HG03108 (cell line): ENCODE data around the gene RHOA.
A peak's percentile ranks its signal among the peaks of the same experiment; 100 is the strongest.
"Not testable (repeated sequence)": the region's sequence is repeated elsewhere in the genome, so short reads cannot be mapped to it uniquely, and the experiment has no call there.

Experiments used
- ATAC-seq: cut with Tn5 transposase; IDR thresholded peaks from one replicate; pipeline ENCODE4 v1.9.1; 2021; ENCODE audit warnings: moderate library complexity; ENCODE audit not compliant: unreplicated experiment

Gene RHOA

DNA sequence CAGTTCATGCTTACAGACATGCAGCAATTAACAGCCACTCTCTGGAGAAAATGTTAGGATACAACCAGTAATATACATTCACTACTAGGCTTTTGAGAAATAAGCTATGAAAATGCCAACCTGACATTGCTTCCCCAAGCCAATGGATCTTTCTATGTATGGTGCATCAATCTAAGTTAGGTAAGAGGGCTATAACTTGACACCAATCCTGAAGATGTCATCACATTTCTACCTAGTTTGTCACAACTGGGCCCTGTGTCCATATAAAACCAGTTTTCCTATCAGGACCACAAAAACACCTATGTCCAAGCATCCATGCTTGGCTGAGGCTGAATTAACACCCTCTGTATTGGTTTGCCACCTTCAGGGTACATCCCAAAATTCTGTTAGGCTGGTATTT is 39.8 kb downstream of the RHOA start:
- ATAC-seq = no peak

DNA sequence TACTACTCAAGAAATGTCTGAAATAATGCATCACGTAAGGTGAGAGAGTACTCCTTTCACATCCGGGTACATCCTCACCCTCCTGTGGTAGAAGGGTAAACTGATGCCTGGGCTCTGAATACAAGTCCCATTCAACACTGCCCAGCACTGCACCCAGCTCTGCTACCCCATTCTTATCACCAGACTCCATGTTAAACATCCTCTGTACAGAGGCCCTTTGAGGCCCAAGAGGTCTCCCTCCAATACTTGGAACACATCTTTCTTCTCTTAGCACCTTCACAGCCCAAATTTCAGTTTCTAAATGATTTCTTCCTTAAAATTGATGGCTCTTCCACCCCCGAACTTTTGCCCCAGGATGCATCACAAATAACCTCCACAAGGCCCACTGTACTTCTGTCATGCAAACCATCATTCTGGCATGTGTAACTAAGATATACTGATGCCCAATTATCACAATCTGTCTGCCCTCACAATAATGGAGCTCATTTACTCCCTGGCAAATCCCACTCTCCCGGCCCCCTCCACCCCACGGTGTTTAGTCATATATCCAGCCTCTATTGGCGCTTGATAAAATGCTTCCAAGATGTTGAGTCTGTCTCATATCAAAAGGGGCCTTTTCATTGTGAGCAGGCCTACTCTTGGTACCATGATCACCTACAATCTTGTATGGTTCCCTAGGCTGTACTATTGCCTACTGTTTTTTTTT is 41.0 kb downstream of the RHOA start:
- ATAC-seq = no peak

GRCh38 chr3:49362561-49362960 is 49.2 kb downstream of the RHOA start:
- no peak for ATAC-seq

- no peak for ATAC-seq
Observed at GRCh38 chr3:49359623-49360022, 52.2 kb downstream of the RHOA start.

DNA sequence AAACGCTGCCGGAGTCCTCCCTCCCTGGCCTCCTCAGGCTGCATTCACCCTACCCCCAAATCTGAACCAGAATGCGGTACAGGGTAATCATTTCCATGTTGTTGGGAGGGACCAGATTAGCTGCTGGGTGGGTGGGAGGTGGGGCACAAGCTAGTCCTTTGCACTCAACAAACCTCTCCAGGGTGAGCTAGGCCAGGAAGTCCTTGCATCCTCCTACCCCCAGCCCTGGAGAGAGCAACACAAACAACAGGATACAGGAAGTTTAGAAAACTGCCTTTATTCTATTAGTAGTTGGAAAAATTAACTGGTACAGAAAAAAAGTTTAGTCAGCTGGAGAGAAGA is 52.9 kb downstream of the RHOA start:
- peak; percentile 7 for ATAC-seq

GRCh38 chr3:49358217-49358883 is 53.4 kb downstream of the RHOA start, which contains the start of gene GPX1:
Gene GPX1, minus strand, starts transcription at chr3:49358353. Its CDS starts 75 bp downstream, at chr3:49358278.
- ATAC-seq = peak; percentile 86

DNA sequence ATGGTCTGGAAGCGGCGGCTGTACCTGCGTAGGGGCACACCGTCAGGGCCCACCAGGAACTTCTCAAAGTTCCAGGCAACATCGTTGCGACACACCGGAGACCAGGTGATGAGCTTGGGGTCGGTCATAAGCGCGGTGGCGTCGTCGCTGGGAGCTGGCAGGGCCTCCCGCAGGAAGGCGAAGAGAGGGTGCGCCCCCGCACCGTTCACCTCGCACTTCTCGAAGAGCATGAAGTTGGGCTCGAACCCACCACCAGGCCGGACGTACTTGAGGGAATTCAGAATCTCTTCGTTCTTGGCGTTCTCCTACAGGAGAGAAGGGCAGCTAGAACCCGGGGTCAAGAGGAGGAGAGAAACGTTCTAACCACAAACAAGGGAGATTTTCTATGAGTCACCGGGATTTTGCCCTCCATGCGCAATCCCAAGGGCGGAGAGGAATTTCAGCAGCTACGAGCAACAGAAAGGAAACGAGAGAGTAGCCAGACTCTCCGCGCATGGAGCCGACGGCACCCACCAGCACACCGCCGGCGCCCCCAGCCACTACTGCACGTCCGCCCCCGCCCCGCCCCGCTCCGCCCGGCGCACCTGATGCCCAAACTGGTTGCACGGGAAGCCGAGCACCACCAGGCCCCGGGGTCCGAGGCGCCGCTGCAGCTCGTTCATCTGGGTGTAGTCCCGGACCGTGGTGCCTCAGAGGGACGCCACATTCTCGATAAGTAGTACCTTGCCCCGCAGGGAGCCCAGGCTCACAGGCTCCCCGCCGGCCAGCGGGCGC is 54.1 kb downstream of the RHOA start:
- ATAC-seq = peak; percentile 8

DNA sequence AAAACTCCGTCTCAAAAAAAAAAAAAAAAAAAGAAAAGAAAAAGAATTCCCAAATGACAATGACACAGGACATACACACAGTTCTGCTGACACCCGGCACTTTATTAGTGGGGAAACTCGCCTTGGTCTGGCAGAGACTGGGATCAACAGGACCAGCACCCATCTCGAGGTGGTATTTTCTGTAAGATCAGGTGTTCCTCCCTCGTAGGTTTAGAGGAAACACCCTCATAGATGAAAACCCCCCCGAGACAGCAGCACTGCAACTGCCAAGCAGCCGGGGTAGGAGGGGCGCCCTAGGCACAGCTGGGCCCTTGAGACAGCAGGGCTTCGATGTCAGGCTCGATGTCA is 54.7 kb downstream of the RHOA start:
- not testable (repeated sequence) for ATAC-seq

GRCh38 chr3:49352890-49353421 is 58.8 kb downstream of the RHOA start:
- ATAC-seq = no peak

DNA sequence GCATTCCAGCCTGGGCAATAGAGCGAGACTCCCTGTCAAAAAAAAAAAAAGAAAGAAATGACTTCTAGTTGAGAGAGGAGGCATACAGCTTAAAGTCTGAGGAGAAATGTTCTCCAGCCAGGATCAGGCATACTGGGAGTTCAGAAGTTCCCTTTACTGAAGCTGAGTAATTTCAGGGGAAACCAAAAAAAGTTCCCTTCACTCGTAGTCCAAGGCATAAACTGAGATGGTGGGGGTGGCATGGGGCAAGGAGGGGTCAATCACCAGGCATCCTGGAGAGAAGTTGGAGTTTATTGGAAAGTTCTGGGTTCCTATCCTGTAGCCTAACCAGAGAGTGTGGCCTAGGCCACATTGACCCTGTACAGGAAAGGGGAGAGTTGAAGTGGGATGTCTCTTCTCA is 59.5 kb downstream of the RHOA start:
- ATAC-seq = no peak

DNA sequence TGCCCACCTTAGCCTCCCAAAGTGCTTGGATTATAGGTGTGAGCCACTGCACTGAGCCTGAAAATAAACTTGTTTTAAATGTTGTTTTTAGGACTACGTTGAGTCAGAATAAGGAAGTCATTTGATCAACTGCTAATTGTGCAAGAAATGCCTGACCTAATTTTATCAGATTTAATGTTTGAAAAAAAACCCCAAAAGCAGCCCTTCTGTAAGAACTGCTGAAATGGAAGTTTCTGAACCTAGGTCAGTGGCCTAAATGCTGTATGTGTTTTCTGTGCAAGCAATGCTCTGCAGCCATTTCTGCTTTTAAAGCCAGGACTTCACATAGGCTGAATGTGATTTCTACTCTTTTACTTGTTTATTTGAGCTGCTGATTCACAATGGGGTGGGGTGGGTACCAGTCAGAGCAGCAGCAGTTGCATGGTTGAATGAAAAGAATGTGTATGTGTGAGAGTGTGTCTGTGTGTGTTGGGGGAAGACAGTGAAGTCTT is 60.2 kb downstream of the RHOA start:
- ATAC-seq = no peak

- no peak for ATAC-seq
Observed at GRCh38 chr3:49349348-49350114, 62.2 kb downstream of the RHOA start.

DNA sequence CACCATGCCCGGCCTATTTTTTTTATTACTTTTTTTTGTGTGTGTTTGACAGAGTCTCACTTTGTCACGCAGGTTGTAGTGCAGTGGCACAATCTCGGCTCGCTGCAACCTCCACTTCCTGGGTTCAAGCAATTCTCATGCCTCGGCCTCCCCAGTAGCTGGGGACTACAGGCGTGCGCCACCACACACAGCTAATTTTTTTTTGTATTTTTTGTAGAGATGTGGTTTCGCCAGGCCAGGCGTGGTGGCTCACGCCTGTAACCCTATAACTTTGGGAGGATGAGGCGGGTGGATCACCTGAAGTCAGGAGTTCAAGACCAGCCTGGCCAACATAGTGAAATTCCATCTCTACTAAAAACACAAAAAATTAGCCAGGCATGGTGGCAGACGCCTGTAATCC is 63.4 kb downstream of the RHOA start:
- ATAC-seq = not testable (repeated sequence)

DNA sequence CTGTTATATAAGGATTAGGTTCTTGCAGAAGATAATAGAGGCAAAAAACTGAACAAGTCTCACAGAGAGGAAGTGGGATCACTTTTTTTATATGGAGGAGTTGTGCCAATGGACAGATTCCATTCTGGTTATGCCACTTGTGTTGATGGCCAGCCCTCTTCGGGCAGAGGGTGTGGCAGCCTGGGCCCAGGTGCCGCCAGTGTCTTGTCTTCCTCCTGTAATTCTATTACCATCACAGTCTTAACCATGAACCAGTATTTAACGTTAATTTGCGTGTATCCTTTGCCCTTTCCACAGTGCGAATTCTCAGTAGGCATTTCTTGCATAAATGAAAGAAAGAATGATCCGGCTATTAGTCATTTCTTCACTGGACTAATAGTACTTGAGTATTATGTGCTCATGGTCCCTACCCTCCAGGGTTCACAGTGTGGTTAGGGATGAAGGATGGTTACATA is 65.0 kb downstream of the RHOA start:
- ATAC-seq = no peak

- no peak for ATAC-seq
Observed at GRCh38 chr3:49343163-49343562, 68.6 kb downstream of the RHOA start.

DNA sequence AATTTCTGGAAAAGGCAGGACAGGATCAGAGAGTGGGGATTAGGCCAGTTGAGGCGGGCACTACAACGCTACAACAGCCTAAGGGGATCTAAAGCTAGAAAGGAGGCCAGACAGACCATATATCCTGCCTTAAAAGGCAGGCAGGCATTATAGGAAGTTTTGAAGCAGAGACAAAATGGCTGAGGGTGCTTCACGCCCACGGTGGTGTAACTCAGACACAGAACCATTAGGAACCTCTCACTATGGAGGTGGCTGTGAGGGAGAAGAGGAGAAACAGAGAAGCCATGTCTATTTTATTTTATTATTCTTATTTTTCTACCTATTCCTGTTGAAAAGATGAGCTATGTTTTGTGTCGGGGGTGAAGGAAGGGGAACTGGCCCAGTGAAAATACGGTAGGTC is 69.8 kb downstream of the RHOA start:
- no peak for ATAC-seq

DNA sequence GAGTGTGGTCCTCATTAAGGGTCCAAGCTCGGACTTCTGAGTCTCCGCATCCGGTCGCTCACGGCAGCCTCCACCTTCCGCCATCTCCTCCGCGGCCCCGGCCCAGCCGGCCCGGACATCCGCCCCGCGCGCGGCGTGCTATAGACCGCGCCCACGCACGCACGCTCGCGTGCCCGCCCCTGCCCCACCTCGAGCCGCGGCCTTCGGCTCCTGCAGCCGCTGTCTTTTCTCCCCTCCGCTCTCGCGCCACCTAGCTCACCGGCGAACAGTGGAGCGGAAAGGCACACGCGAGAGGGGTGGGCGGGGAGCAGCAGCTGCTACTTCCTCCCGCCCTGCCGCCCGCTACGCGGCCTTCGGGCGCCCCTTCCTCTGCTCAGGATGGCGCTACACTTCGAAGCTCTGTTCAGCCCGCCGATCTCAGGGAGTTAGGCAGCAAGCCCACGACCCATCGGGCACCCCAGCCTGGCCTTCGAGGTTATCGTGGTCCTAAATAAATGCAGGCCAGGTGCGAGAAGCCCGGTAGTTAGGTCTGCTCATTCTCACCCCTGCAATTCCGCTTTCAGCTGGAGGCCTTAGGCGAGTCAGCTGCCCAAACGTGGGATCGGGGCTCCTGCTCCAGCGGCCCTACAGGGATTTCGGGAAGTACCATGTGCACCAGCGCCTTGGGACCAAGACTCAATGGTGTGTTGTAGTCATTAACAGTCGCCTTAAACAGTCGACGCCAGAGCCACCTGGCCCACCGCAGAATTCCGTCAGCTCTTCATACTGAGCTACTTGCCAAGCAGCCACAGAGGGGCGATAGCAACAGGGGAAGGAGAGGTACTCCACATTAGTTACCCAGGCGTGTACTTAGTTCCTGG is 71.6 kb downstream of the RHOA start, which contains the start of gene USP4:
USP4 (minus strand) TSS at position 113 of the 860 bp plus-strand sequence; CDS start at position 84, 29 bp downstream.
- ATAC-seq = peak; percentile 78

- peak; percentile 3 for ATAC-seq
Observed at GRCh38 chr3:49339581-49339940, 72.2 kb downstream of the RHOA start.

- no peak for ATAC-seq
Observed at GRCh38 chr3:49333916-49334633, 77.7 kb downstream of the RHOA start.
